Neutrophil (primary cell): ENCODE results near the gene APOA4.

Source experiments
- H3K27ac ChIP-seq: fragments of 200-600 bp; sonication (generic); 2 replicates; pipeline ENCODE4 v1.5.1; 2016; ENCODE audit warnings: mild to moderate bottlenecking, moderate library complexity
- H3K27me3 ChIP-seq: fragments of 200-600 bp; sonication (generic); 2 replicates; pipeline ENCODE4 v1.6.0; 2016; ENCODE audit warnings: mild to moderate bottlenecking
- H3K36me3 ChIP-seq: fragments of 200-600 bp; sonication (generic); 2 replicates; pipeline ENCODE4 v1.5.1; 2017
- H3K4me1 ChIP-seq, 2 experiments: fragments of 200-600 bp in 1 of 2; sonication (generic) in 1 of 2; 1 replicate in 1 of 2; 2 replicates in 1 of 2; pipeline versions ENCODE4 v1.5.1 to v1.6.1; 2013 to 2016; ENCODE audit warnings: low read depth in 1 of 2, low read length in 1 of 2, mild to moderate bottlenecking in 1 of 2, moderate library complexity in 1 of 2; ENCODE audit not compliant: control insufficient read depth in 1 of 2, insufficient read depth in 1 of 2
- H3K4me3 ChIP-seq, 2 experiments: fragments of 200-600 bp in 1 of 2; sonication (generic) in 1 of 2; 1 replicate in 1 of 2; 2 replicates in 1 of 2; pipeline ENCODE4 v1.5.1; 2013 to 2016; ENCODE audit warnings: low read depth in 1 of 2, low read length in 1 of 2, mild to moderate bottlenecking in 1 of 2, moderate library complexity in 1 of 2
- H3K9me3 ChIP-seq: fragments of 200-600 bp; sonication (generic); 2 replicates; pipeline ENCODE4 v1.5.1; 2016
- CTCF ChIP-seq: fragments of 200-600 bp; sonication (generic); IDR thresholded peaks from 2 replicates; pipeline ENCODE4 v1.5.1; 2016; ENCODE audit warnings: antibody characterized with exemption

APOA4 gene

GRCh38 chr11:116867619-116868018, 44.5 kb upstream of the APOA4 start:
- Histone ChIP-seq H3K27me3 (no peaks in the 10 kb centered on the region), H3K4me1 (no peaks in the 10 kb centered on the region), H3K27ac (no peak overlapping the region), H3K36me3 (peaks cover 100% of the 10 kb centered on the region), H3K4me3 (no peak overlapping the region), H3K9me3 (no peaks in the 10 kb centered on the region)
- no peak for TF ChIP-seq CTCF

- no peaks in the 10 kb centered on the region for H3K4me1 ChIP-seq
- H3K36me3 ChIP-seq: peaks cover 100% of the 10 kb centered on the region
- TF ChIP-seq CTCF: no peak
Observed at GRCh38 chr11:116866804-116867455, 43.8 kb upstream of the APOA4 start.

GRCh38 chr11:116865696-116866095, 42.6 kb upstream of the APOA4 start:
- Histone ChIP-seq H3K27me3 (no peaks in the 10 kb centered on the region), H3K9me3 (no peaks in the 10 kb centered on the region), H3K27ac (no peak overlapping the region), H3K4me3 (no peak overlapping the region), H3K36me3 (peaks cover 100% of the 10 kb centered on the region), H3K4me1 (no peaks in the 10 kb centered on the region)
- no peak for TF ChIP-seq CTCF

More at GRCh38 chr11:116866804-116867455, 43.8 kb upstream of the APOA4 start:
- no peaks in the 10 kb centered on the region for H3K27me3 ChIP-seq
- no peak overlapping the region for H3K4me3 ChIP-seq
- H3K9me3 ChIP-seq: no peaks in the 10 kb centered on the region
- no peak overlapping the region for H3K27ac ChIP-seq

DNA sequence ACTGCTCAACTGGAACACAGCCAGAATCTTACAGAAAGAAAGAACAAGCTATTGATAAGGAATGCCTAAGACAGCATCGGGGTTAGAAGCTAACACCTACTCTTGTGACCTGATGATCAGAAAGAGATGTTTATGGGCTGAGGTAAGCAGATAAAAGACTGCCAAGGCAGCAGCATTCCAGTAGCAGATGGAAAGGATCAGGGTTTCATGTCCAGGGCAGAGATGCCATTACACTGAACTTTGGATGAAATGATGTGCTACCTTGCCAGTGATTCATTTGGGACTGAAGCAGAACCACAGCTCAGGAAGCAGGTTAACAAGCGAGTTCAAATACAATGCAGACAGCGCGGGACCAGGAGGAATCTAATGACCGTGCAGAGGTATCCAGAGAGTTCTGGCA, 41.4 kb upstream of the APOA4 start:
- Histone ChIP-seq H3K27ac (no peak overlapping the region), H3K27me3 (no peaks in the 10 kb centered on the region), H3K9me3 (no peaks in the 10 kb centered on the region), H3K4me3 (no peak overlapping the region), H3K36me3 (peaks cover 100% of the 10 kb centered on the region), H3K4me1 (no peaks in the 10 kb centered on the region)
- TF ChIP-seq CTCF: no peak

- H3K27me3 ChIP-seq: no peaks in the 10 kb centered on the region
- H3K4me1 ChIP-seq: no peaks in the 10 kb centered on the region
- H3K9me3 ChIP-seq: no peaks in the 10 kb centered on the region
- H3K4me3 ChIP-seq: no peak overlapping the region
- TF ChIP-seq CTCF: no peak
- peaks cover 100% of the 10 kb centered on the region for H3K36me3 ChIP-seq
- H3K27ac ChIP-seq: no peak overlapping the region
Observed at GRCh38 chr11:116862951-116863350, 39.8 kb upstream of the APOA4 start.

GRCh38 chr11:116862185-116862584, 39.1 kb upstream of the APOA4 start:
- no peaks in the 10 kb centered on the region for H3K4me1 ChIP-seq
- H3K36me3 ChIP-seq: peaks cover 100% of the 10 kb centered on the region
- H3K27me3 ChIP-seq: no peaks in the 10 kb centered on the region
- TF ChIP-seq CTCF: no peak
- no peak overlapping the region for H3K27ac ChIP-seq
- H3K4me3 ChIP-seq: no peak overlapping the region
- H3K9me3 ChIP-seq: no peaks in the 10 kb centered on the region
